ENCODE results near the gene ELMO1.

- TF ChIP-seq CTCF (optimal IDR thresholded peaks at IDR 0.05 in 1 of 3, IDR thresholded peaks at IDR 0.05 in 1 of 3, conservative IDR thresholded peaks at IDR 0.05 in 1 of 3; ENCODE audit: extremely low read depth in 1 of 3, insufficient read depth in 2 of 3, low read length in 3 of 3) (no peak), EZH2 (IDR thresholded peaks at IDR 0.05; ENCODE audit: low read length) (no peak)
Observed at GRCh38 chr7:37262181-37262580, 186.5 kb downstream of the ELMO1 start.

Data from keratinocyte (primary cell).